OCI-LY1 (cell line): ENCODE data around the gene ANKRD55.
"Not testable (repeated sequence)": the region's sequence is repeated elsewhere in the genome, so short reads cannot be mapped to it uniquely, and the experiment has no call there.

Experiments used
- H2AFZ ChIP-seq: fragments of 200-600 bp; sonication (generic), shearing (Covaris generic); 2 replicates; pipeline ENCODE4 v1.6.0; 2014; ENCODE audit warnings: antibody characterized with exemption, mild to moderate bottlenecking, low read length
- H3F3A ChIP-seq: fragments of 200-600 bp; sonication (generic), shearing (Covaris generic); 2 replicates; pipeline ENCODE4 v1.6.0; 2014; ENCODE audit warnings: mild to moderate bottlenecking, antibody characterized with exemption, low read length, moderate library complexity; ENCODE audit not compliant: insufficient read depth
- H3K27ac ChIP-seq: fragments of 200-600 bp; sonication (generic); 2 replicates; pipeline ENCODE4 v1.5.1; 2014; ENCODE audit warnings: low read length, mixed run types, mild to moderate bottlenecking, low read depth; ENCODE audit not compliant: poor library complexity, severe bottlenecking
- H3K27me3 ChIP-seq: fragments of 200-600 bp; sonication (generic); 2 replicates; pipeline ENCODE4 v1.6.0; 2014; ENCODE audit warnings: antibody characterized with exemption, mild to moderate bottlenecking, low read length, moderate library complexity; ENCODE audit not compliant: insufficient read depth
- H3K36me3 ChIP-seq: fragments of 200-600 bp; sonication (generic); 2 replicates; pipeline ENCODE4 v1.6.1; 2014; ENCODE audit warnings: mild to moderate bottlenecking, antibody characterized with exemption, low read length, moderate library complexity, mixed read lengths; ENCODE audit not compliant: insufficient read depth
- H3K4me1 ChIP-seq: fragments of 200-600 bp; sonication (generic); 2 replicates; pipeline ENCODE4 v1.5.1; 2014; ENCODE audit warnings: mild to moderate bottlenecking, low read length, moderate library complexity; ENCODE audit not compliant: insufficient read depth, severe bottlenecking
- H3K4me2 ChIP-seq: fragments of 200-600 bp; sonication (generic), shearing (Covaris generic); 2 replicates; pipeline ENCODE4 v1.6.1; 2014; ENCODE audit warnings: low read length
- H3K4me3 ChIP-seq: fragments of 200-600 bp; sonication (generic); 2 replicates; pipeline ENCODE4 v1.5.1; 2014; ENCODE audit warnings: low read length, low read depth, mild to moderate bottlenecking, mixed read lengths; ENCODE audit not compliant: poor library complexity, severe bottlenecking
- H3K79me2 ChIP-seq: fragments of 200-600 bp; shearing (Covaris generic); 2 replicates; pipeline ENCODE4 v1.6.1; 2016; ENCODE audit warnings: mixed run types, low read length, mixed read lengths; ENCODE audit not compliant: insufficient read depth
- H3K9ac ChIP-seq: fragments of 200-600 bp; sonication (generic), shearing (Covaris generic); 2 replicates; pipeline ENCODE4 v1.6.1; 2014; ENCODE audit warnings: mild to moderate bottlenecking, low read length, mixed read lengths
- H3K9me2 ChIP-seq: fragments of 200-600 bp; sonication (generic), shearing (Covaris generic); 2 replicates; pipeline ENCODE4 v1.6.1; 2014; ENCODE audit warnings: low read depth, mild to moderate bottlenecking, low read length, mixed read lengths
- H3K9me3 ChIP-seq: fragments of 200-600 bp; shearing (Covaris generic); 2 replicates; pipeline ENCODE4 v1.6.1; 2014; ENCODE audit warnings: low read length, mixed read lengths
- H4K20me1 ChIP-seq: fragments of 200-600 bp; sonication (generic), shearing (Covaris generic); 2 replicates; pipeline ENCODE4 v1.6.0; 2016; ENCODE audit warnings: mild to moderate bottlenecking, low read length; ENCODE audit not compliant: insufficient read depth
- EZH2 ChIP-seq: fragments of 200-600 bp; sonication (generic), shearing (Covaris generic); IDR thresholded peaks from 2 replicates; pipeline ENCODE4 v1.8.0; 2017; ENCODE audit warnings: borderline replicate concordance, mixed run types, mild to moderate bottlenecking, antibody characterized with exemption, low read length, moderate library complexity, mixed read lengths
- TF ChIP-seq, protein P1 (sequence below): fragments of 200-600 bp; sonication (generic), shearing (Covaris generic); IDR thresholded peaks from 2 replicates; pipeline ENCODE4 v1.5.1; 2017; ENCODE audit warnings: mild to moderate bottlenecking, antibody characterized with exemption, low read length, moderate library complexity, mixed read lengths

The ANKRD55 gene

DNA sequence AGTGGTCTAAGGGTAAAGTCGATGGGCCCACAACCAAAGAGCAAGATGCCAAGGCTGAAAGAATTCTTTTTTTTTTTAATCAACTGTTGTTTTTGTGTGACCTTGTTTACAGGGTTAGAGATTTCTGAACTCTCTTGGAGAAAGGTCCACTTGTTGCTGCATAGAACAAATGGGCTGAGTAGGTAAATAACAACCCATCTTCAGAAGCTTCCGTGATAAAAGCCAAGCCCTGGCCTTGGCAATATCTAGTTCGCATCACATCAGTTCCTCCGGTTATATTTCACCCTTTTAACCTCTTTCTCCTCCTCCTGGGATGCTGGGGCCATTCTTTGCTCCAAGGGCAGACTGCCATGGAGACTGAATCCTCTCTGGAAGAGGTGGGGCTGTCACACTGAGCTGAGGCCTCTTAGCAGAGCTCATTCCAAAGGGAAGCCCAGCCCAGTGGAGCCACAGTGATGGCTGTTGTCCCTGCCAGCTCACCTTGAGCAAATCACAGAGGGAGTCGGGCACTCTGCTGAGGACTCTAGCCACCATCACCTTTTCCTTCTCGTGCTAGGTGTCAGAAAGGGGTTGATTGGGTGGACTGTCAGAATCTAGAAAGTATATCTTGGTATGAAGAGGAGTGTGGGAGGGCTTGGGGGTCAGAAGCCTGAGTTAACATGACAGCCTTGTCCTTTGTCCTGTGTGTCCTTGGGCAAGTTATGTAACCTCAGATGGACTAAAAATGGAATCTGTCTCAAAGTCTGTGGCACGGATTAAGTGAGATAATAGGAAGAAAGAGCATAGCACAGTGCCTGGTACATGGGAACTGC, 17.9 kb downstream of the ANKRD55 start:
- Histone ChIP-seq H3K27ac (no peak overlapping the region), H3K36me3 (no peaks in the 10 kb centered on the region), H4K20me1 (no peaks in the 10 kb centered on the region), H3K4me1 (no peaks in the 10 kb centered on the region), H3K9ac (no peak overlapping the region), H3K4me3 (no peak overlapping the region), H2AFZ (no peak overlapping the region), H3K9me2 (no peaks in the 10 kb centered on the region), H3K4me2 (no peak overlapping the region), H3K9me3 (no peaks in the 10 kb centered on the region), H3F3A (no peaks in the 10 kb centered on the region), H3K27me3 (no peaks in the 10 kb centered on the region), H3K79me2 (no peaks in the 10 kb centered on the region)
- no peak for TF ChIP-seq EZH2
- TF ChIP-seq, protein P1, sequence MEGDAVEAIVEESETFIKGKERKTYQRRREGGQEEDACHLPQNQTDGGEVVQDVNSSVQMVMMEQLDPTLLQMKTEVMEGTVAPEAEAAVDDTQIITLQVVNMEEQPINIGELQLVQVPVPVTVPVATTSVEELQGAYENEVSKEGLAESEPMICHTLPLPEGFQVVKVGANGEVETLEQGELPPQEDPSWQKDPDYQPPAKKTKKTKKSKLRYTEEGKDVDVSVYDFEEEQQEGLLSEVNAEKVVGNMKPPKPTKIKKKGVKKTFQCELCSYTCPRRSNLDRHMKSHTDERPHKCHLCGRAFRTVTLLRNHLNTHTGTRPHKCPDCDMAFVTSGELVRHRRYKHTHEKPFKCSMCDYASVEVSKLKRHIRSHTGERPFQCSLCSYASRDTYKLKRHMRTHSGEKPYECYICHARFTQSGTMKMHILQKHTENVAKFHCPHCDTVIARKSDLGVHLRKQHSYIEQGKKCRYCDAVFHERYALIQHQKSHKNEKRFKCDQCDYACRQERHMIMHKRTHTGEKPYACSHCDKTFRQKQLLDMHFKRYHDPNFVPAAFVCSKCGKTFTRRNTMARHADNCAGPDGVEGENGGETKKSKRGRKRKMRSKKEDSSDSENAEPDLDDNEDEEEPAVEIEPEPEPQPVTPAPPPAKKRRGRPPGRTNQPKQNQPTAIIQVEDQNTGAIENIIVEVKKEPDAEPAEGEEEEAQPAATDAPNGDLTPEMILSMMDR: no peak

DNA sequence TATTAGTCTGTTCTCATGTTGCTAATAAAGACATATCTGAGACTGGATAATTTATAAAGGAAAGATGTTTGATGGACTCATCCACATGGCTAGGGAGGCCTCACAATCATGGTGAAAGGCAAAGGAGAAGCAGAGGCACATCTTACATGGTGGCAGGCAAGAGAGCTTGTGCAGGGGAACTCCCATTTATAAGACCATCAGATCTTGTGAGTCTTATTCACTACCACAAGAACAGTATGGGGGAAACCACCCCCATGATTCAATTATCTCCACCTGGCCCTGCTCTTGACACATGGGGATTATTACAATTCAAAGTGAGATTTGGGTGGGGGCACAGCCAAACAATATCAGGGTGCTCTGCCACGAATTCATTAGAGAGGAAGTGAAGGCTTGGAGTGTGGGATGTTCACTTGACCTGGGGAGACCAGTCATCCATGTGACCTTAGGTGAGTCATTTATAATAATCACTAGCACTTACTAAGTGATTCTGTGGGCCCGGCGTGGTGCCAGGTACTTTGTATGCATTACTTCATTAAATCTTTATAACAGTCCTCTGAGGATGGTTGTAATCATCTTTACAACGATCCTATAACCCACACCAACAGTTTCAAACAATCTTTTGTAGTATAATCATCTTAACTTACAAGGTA, 19.1 kb downstream of the ANKRD55 start:
- H4K20me1 ChIP-seq, H3K9ac ChIP-seq, H3K9me2 ChIP-seq, H3K79me2 ChIP-seq, H3K27me3 ChIP-seq, H2AFZ ChIP-seq, H3F3A ChIP-seq, H3K27ac ChIP-seq, H3K4me2 ChIP-seq, H3K4me3 ChIP-seq, H3K36me3 ChIP-seq, H3K9me3 ChIP-seq, H3K4me1 ChIP-seq: not testable (repeated sequence)

DNA sequence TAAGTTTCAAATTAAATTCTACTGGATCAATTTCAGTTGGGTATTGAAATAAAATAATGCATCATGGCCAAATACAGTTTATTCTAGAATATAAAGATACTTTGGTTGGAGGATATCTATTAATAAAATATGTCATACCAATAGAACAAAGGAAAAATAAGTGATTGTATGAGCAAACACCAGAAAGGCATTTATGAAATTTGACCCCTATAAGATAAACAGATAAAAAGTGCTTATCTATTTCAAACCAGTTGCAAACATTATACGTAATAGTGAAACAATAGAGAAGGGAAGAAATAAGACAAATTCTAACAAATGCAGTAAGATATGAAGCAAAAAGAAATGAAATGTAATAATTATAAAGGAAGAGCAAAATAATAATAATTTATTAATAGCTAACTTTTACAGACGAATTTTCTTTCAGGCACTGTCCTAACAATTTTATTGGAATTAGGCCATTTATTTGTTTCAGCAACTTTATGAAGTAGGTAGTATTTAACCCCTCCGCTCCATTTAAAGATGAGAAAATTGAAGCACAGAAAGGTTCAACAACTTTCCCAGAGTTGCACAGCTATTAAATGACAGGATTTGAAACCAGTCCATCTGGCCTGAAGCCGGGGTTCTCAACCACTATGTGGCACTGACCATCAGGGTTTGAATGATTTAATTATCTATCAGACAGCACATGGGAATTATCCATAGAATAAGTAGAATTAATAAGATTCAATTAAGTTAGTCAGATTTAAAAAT, 20.8 kb downstream of the ANKRD55 start:
- no peaks in the 10 kb centered on the region for H3K79me2 ChIP-seq
- H3K4me3 ChIP-seq: no peak overlapping the region
- no peaks in the 10 kb centered on the region for H3F3A ChIP-seq
- H2AFZ ChIP-seq: no peak overlapping the region
- H3K4me2 ChIP-seq: no peak overlapping the region
- H4K20me1 ChIP-seq: no peaks in the 10 kb centered on the region
- no peaks in the 10 kb centered on the region for H3K9me2 ChIP-seq
- TF ChIP-seq, protein P1: no peak
- no peak for TF ChIP-seq EZH2
- no peaks in the 10 kb centered on the region for H3K27me3 ChIP-seq
- H3K9me3 ChIP-seq: no peaks in the 10 kb centered on the region
- no peaks in the 10 kb centered on the region for H3K36me3 ChIP-seq
- H3K9ac ChIP-seq: no peak overlapping the region
- no peaks in the 10 kb centered on the region for H3K4me1 ChIP-seq
- no peak overlapping the region for H3K27ac ChIP-seq
